Nephron progenitor cell (in vitro differentiated cells): Measurements from ENCODE around the gene VASH1.

Experiments
- DNase-seq: peaks from one replicate; pipeline ENCODE4 v3.0.0; 2021
- H3K27ac Mint-ChIP-seq: 2 replicates; pipeline ENCODE4 v1.8.0; 2021; ENCODE audit warnings: mild to moderate bottlenecking, moderate library complexity, mixed read lengths
- H3K27me3 Mint-ChIP-seq: 2 replicates; pipeline ENCODE4 v1.8.0; 2021; ENCODE audit warnings: mild to moderate bottlenecking, low read depth, mixed read lengths; ENCODE audit not compliant: poor library complexity
- H3K36me3 Mint-ChIP-seq: 2 replicates; pipeline ENCODE4 v1.8.0; 2021; ENCODE audit warnings: low read depth, mixed read lengths
- H3K4me1 Mint-ChIP-seq: 2 replicates; pipeline ENCODE4 v1.8.0; 2021; ENCODE audit warnings: mixed read lengths
- H3K4me3 Mint-ChIP-seq: 2 replicates; pipeline ENCODE4 v1.8.0; 2021; ENCODE audit warnings: mild to moderate bottlenecking, moderate library complexity, mixed read lengths
- H3K9me3 Mint-ChIP-seq: 2 replicates; pipeline ENCODE4 v1.8.0; 2021; ENCODE audit warnings: mild to moderate bottlenecking, moderate library complexity, mixed read lengths
- TF ChIP-seq, protein P1 (sequence below): fragments of 200-600 bp; sonication (generic); IDR thresholded peaks from 2 replicates; pipeline ENCODE4 v1.5.0; 2021; ENCODE audit warnings: antibody characterized with exemption

Gene VASH1

DNA sequence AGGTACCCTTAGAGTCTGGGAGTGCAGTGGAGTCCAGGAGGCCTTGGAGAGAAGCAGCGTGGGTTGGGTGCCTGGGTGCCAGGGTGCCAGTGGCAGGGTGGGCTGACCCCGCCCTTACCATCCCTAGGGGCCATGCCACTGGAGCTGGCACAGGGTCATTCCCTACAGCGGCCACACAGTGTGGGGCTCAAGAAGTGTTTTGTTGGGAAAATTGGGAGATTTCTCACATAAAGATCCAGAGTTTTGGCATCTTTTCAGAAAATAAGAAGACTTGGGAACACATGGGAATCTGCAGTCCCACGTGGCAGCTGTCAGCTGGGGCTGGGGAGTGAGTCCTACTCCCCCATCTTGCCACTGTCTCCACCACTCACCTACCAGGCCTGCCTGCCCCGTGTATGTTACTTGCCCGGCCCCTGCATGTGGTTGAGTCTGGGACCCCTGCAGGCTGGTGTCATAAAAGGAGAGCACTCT is 4.2 kb downstream of the VASH1 start:
- H3K4me3 Mint-ChIP-seq: no peak overlapping the region
- TF ChIP-seq, protein P1, sequence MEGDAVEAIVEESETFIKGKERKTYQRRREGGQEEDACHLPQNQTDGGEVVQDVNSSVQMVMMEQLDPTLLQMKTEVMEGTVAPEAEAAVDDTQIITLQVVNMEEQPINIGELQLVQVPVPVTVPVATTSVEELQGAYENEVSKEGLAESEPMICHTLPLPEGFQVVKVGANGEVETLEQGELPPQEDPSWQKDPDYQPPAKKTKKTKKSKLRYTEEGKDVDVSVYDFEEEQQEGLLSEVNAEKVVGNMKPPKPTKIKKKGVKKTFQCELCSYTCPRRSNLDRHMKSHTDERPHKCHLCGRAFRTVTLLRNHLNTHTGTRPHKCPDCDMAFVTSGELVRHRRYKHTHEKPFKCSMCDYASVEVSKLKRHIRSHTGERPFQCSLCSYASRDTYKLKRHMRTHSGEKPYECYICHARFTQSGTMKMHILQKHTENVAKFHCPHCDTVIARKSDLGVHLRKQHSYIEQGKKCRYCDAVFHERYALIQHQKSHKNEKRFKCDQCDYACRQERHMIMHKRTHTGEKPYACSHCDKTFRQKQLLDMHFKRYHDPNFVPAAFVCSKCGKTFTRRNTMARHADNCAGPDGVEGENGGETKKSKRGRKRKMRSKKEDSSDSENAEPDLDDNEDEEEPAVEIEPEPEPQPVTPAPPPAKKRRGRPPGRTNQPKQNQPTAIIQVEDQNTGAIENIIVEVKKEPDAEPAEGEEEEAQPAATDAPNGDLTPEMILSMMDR: no peak
- H3K27me3 Mint-ChIP-seq: peaks cover 13% of the 10 kb centered on the region
- DNase-seq: no peak
- peaks cover 54% of the 10 kb centered on the region for H3K4me1 Mint-ChIP-seq
- H3K27ac Mint-ChIP-seq: no peak overlapping the region
- H3K9me3 Mint-ChIP-seq: no peaks in the 10 kb centered on the region
- H3K36me3 Mint-ChIP-seq: peaks cover 10% of the 10 kb centered on the region

DNA sequence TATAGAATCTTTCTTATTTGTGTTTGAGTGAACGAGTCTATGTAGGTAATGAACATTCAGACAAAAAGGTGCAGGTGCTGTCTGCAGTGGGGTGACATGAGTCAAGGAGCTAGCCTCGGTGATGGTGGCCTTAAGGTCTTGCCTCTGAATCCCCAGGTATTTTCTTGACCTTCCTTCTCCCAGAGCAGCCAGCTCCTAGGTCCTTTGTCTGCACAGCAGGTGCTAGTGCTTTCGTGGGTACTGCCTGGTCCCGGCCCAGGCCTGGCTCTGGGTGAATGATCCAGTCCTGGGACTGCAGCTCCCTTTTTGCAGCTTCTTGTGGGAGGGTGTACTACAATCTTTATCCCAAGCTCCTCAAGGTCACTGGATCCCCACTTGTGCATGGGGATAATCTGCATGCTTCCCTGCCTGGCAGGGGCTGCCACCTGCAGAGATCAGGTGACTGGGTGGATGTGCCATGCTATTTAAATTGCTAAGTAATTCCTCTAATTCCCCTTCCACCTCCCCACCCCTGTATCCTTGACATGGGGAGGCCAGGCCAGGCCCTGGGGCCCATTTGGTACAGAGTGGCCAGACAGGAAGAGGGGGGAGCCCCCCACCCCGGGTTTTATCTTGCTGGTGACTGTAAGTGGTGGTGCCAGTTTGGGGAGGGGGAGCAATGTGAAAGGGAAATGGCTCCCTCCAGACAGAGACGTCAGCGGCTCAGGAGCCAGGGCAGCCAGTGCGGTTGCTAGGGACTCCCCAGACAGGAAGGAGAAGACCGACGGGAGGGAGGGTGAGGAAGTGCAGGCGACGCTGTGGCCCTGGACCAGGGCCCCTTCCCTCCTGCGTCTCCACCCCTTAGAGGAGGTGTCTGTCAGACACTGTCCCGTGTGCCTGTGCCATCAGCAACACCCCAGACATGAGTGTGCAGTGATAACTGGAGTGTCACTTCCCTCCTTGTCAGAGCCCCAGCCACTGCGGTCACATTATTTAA is 6.7 kb downstream of the VASH1 start:
- Mint-ChIP-seq H3K27ac (no peak overlapping the region), H3K36me3 (peaks cover 10% of the 10 kb centered on the region), H3K27me3 (peaks cover 4% of the 10 kb centered on the region), H3K4me3 (no peak overlapping the region), H3K4me1 (peaks cover 62% of the 10 kb centered on the region), H3K9me3 (no peaks in the 10 kb centered on the region)
- DNase-seq: no peak
- TF ChIP-seq, protein P1: no peak

DNA sequence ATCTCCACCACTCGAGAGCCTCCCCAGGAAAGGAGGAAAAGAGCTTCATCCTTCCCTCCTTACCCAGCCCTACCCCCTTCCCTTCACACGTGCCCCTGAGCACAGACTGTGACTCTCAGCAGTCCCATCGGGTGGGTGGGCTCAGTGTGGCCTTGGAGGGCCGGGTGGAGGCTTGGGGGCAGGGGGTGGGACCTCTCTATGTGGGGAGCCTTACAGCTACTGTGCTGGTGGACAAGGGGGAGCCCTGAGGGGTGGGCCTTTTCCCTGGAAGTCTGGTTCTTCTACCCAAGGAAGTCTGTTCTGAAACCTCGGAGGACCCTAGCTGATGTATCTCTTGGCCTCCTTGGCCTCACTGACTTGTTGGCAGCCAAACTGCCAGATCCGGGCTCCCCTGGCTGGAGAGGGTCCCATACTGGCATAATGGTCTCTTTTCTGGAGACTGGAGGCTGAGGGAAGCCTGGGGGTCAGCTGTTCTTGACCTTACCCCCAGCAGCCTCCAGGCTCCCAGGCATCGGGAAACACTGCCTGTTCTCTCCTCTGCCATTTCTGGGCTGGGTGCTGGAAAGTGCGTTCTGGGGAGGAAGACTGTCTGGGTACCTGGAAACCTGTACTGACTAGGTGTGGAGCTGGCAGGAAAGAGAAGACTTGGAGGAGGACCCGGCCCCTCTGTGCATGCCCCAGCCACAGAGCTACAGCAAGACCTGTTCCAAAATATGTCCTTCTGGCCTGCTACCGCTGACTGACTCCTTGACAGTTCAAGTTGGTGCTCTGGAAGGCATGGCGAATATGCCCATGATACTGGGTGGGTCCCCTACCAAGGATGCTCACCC is 7.6 kb downstream of the VASH1 start:
- no peaks in the 10 kb centered on the region for H3K9me3 Mint-ChIP-seq
- H3K4me1 Mint-ChIP-seq: peaks cover 62% of the 10 kb centered on the region

DNA sequence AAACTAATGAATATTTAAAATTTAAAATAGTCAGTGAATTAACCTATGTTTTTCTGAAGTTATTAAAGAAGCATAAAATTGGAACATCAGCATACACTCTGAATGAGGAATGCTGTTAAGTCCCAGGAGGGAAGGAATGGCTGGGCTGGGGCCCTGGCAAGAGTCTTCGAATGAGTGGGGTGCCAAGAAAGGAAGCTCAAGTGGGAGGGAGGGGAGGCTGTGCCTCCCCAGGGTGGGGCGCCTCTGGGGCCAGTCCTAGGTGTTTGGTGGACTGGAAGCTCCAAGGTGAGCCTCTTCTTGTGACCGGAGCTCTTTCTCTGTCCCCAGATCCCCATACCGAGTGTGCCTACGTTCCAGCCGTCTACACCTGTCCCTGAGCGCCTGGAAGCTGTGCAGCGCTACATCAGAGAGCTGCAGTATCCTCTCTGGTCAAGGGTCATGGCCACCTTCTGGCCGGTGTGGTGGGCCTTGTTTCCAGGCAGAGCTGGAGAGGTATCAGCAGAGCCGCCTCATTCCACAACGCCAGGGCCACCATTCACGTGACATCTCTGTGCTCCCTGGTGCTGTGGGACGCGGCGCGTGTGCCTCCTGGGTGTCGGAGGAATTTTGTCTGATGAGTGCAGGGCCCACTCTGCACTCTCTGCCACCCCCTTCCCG is 8.5 kb downstream of the VASH1 start:
- peaks cover 63% of the 10 kb centered on the region for H3K4me1 Mint-ChIP-seq
- H3K27ac Mint-ChIP-seq: no peak overlapping the region
- H3K4me3 Mint-ChIP-seq: no peak overlapping the region
- H3K27me3 Mint-ChIP-seq: peaks cover 6% of the 10 kb centered on the region
- TF ChIP-seq, protein P1: no peak
- DNase-seq: no peak
- H3K36me3 Mint-ChIP-seq: peaks cover 10% of the 10 kb centered on the region
- H3K9me3 Mint-ChIP-seq: no peaks in the 10 kb centered on the region

More for the DNA sequence above, 7.6 kb downstream of the VASH1 start:
- TF ChIP-seq, protein P1: no peak
- Mint-ChIP-seq H3K4me3 (no peak overlapping the region), H3K27ac (no peak overlapping the region), H3K27me3 (peaks cover 6% of the 10 kb centered on the region), H3K36me3 (peaks cover 10% of the 10 kb centered on the region)
- DNase-seq: no peak

DNA sequence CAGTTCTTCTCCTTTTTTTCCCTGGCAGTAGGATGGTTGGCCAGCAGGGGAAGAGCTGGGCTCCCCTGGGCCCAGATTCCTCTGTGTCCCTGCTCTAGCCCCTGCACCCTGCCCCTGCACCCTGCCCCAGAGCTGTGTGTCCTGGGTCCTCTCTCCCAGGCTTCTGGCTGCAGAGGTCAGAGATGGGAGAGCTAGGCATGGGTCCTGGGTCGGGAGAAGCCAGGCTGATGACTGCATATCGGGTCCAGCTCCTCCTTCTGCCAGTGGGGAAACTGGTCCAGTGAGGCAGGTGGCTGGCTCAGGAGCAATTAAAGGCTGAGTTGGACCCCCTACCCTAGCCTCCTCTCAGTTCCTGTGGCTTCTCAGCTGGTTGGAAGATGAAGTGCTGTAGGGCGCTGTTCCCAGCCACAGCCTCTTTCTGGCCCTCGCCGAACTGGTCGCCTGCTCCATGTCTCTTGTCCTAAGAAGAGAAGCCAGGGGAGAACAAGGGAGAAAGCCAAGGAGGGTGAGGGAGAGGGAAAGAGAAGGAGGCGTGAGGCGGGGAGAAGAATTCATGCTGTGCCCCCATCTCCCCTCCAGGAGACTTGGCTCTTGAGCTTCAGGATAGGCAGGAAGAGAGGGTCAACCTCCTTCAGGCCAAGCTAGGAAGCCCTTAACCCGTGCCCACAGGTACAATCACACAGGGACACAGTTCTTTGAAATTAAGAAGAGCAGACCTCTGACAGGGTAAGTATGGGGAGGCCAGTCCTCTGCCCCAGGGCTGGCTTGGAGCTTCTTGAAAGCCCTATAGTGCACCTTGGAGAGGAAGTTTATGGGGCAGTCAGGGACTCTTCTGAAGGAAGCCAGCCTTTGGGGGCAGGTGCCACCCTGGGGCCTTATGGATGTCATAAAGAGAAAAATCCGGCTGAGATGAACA is 9.5 kb downstream of the VASH1 start:
- DNase-seq: no peak
- Mint-ChIP-seq H3K4me3 (no peak overlapping the region), H3K27me3 (peaks cover 6% of the 10 kb centered on the region), H3K9me3 (no peaks in the 10 kb centered on the region), H3K36me3 (peaks cover 11% of the 10 kb centered on the region), H3K4me1 (peaks cover 65% of the 10 kb centered on the region), H3K27ac (no peak overlapping the region)
- TF ChIP-seq, protein P1: no peak
